Neural cell (in vitro differentiated cells): ENCODE measurements around the gene HSD17B8. TPM values are rescaled to one million over a fixed set of nuclear protein-coding genes. Genes with fewer than 3 reads are reported as not detected.

Experiments used
- H2AFZ ChIP-seq: fragments of 200-600, 300-800 bp; sonication (generic), shearing (Covaris generic); 2 replicates; pipeline ENCODE4 v1.6.0; 2014; ENCODE audit warnings: low read depth, mild to moderate bottlenecking, antibody characterized with exemption, low read length, moderate library complexity
- H3F3A ChIP-seq: fragments of 200-600 bp; shearing (Covaris generic); 2 replicates; pipeline ENCODE4 v1.6.1; 2016; ENCODE audit warnings: mild to moderate bottlenecking, moderate library complexity, mixed read lengths, antibody characterized with exemption, low read length; ENCODE audit not compliant: insufficient read depth, poor library complexity, severe bottlenecking
- H3K27ac ChIP-seq: fragments of 200-600, 300-800 bp; sonication (generic), shearing (Covaris generic); 2 replicates; pipeline ENCODE4 v1.5.1; 2014; ENCODE audit warnings: mild to moderate bottlenecking, low read length, moderate library complexity
- H3K27me3 ChIP-seq: fragments of 300-800, 200-600 bp; sonication (generic), shearing (Covaris generic); 2 replicates; pipeline ENCODE4 v1.6.0; 2014; ENCODE audit warnings: mild to moderate bottlenecking, low read depth, low read length, moderate library complexity; ENCODE audit not compliant: insufficient read depth
- H3K36me3 ChIP-seq: fragments of 300-800, 200-600 bp; sonication (generic), shearing (Covaris generic); 2 replicates; pipeline ENCODE4 v1.5.1; 2014; ENCODE audit warnings: mild to moderate bottlenecking, antibody characterized with exemption, low read length, moderate library complexity; ENCODE audit not compliant: insufficient read depth
- H3K4me2 ChIP-seq: fragments of 300-800, 200-600 bp; sonication (generic), shearing (Covaris generic); 2 replicates; pipeline ENCODE4 v1.6.0; 2014; ENCODE audit warnings: mild to moderate bottlenecking, low read length
- H3K4me3 ChIP-seq: fragments of 300-800, 200-600 bp; sonication (generic), shearing (Covaris generic); 2 replicates; pipeline ENCODE4 v1.5.1; 2014; ENCODE audit warnings: mild to moderate bottlenecking, low read length, moderate library complexity
- H3K79me2 ChIP-seq: fragments of 200-600 bp; shearing (Covaris generic); replicated peaks from 2 replicates; pipeline ENCODE4 v1.6.0; 2014; ENCODE audit warnings: mild to moderate bottlenecking, low read length, moderate library complexity; ENCODE audit not compliant: insufficient read depth
- H3K9ac ChIP-seq: fragments of 300-800, 200-600 bp; sonication (generic), shearing (Covaris generic); 2 replicates; pipeline ENCODE4 v1.6.1; 2016; ENCODE audit warnings: mild to moderate bottlenecking, low read length, mixed read lengths
- H3K9me2 ChIP-seq: fragments of 200-600 bp; shearing (Covaris generic); 2 replicates; pipeline ENCODE4 v1.6.1; 2016; ENCODE audit warnings: mild to moderate bottlenecking, low read length, mixed read lengths; ENCODE audit not compliant: insufficient read depth
- H3K9me3 ChIP-seq: fragments of 200-600, 300-800 bp; sonication (generic), shearing (Covaris generic); 2 replicates; pipeline ENCODE4 v1.6.1; 2016; ENCODE audit warnings: mild to moderate bottlenecking, mixed run types, low read length, moderate library complexity, mixed read lengths
- H4K20me1 ChIP-seq: fragments of 200-600 bp; shearing (Covaris generic); 2 replicates; pipeline ENCODE4 v1.6.1; 2016; ENCODE audit warnings: mild to moderate bottlenecking, mixed run types; ENCODE audit not compliant: insufficient read depth
- CTCF ChIP-seq: fragments of 450-650 bp; IDR thresholded peaks from 2 replicates; pipeline ENCODE4 v1.5.1; 2014; ENCODE audit warnings: antibody characterized with exemption, mild to moderate bottlenecking, moderate library complexity; ENCODE audit not compliant: poor library complexity, severe bottlenecking
- EP300 ChIP-seq: fragments of 450-650 bp; conservative IDR thresholded peaks from 2 replicates; pipeline ENCODE4 v1.6.1; 2014; ENCODE audit warnings: antibody characterized with exemption, mild to moderate bottlenecking, moderate library complexity; ENCODE audit not compliant: poor library complexity, severe bottlenecking
- EZH2 ChIP-seq: fragments of 200-600, 300-800 bp; shearing (Covaris generic), sonication (generic); IDR thresholded peaks from 2 replicates; pipeline ENCODE4 v1.6.1; 2014; ENCODE audit warnings: antibody characterized with exemption, low read length, borderline replicate concordance, mild to moderate bottlenecking; ENCODE audit not compliant: insufficient read depth, poor library complexity, severe bottlenecking
- MXI1 ChIP-seq: fragments of 450-650 bp; conservative IDR thresholded peaks from 2 replicates; pipeline ENCODE4 v1.6.1; 2014; ENCODE audit warnings: antibody characterized with exemption, mild to moderate bottlenecking; ENCODE audit not compliant: poor library complexity, severe bottlenecking
- POLR2AphosphoS5 ChIP-seq: IDR thresholded peaks from 2 replicates; pipeline ENCODE4 v1.6.1; 2012
- RAD21 ChIP-seq: fragments of 450-650 bp; conservative IDR thresholded peaks from 2 replicates; pipeline ENCODE4 v1.6.1; 2014; ENCODE audit warnings: antibody characterized with exemption, mild to moderate bottlenecking, moderate library complexity
- REST ChIP-seq: IDR thresholded peaks from 2 replicates; pipeline ENCODE4 v1.6.1; 2012; ENCODE audit warnings: borderline replicate concordance
- SMC3 ChIP-seq: fragments of 450-650 bp; conservative IDR thresholded peaks from 2 replicates; pipeline ENCODE4 v1.6.1; 2014; ENCODE audit warnings: antibody characterized with exemption, mild to moderate bottlenecking, moderate library complexity; ENCODE audit not compliant: poor library complexity
- TAF1 ChIP-seq: IDR thresholded peaks from 2 replicates; pipeline ENCODE4 v1.6.1; 2012; ENCODE audit warnings: low read depth
- polyA plus RNA-seq: library from polyadenylated mRNA; depleted of rRNA; stranded (reverse); fragments of >200 nt; gene quantifications from 2 replicates; pipeline ENCODE4 v1.2.3, GENCODE V29; 2014

Gene HSD17B8
- polyA plus RNA-seq, 1 donor from 2014 or later = 7.3 TPM

GRCh38 chr6:33181141-33181540 is 23.3 kb upstream of the HSD17B8 start:
- no peak overlapping the region for H3K27ac ChIP-seq
- no peaks in the 10 kb centered on the region for H3K27me3 ChIP-seq
- H3K79me2 ChIP-seq = no peaks in the 10 kb centered on the region
- H3K9ac ChIP-seq = no peak overlapping the region
- no peaks in the 10 kb centered on the region for H4K20me1 ChIP-seq
- H3F3A ChIP-seq = no peaks in the 10 kb centered on the region
- no peak overlapping the region for H3K4me2 ChIP-seq
- H3K9me2 ChIP-seq = no peaks in the 10 kb centered on the region
- H3K36me3 ChIP-seq = no peaks in the 10 kb centered on the region
- no peak overlapping the region for H3K4me3 ChIP-seq
- TF ChIP-seq EP300 = no peak
- TF ChIP-seq CTCF = no peak
- no peak for TF ChIP-seq SMC3
- TF ChIP-seq EZH2 = no peak
- no peak for TF ChIP-seq POLR2AphosphoS5
- TF ChIP-seq TAF1 = no peak
- TF ChIP-seq REST = no peak
- no peak for TF ChIP-seq MXI1
- no peak for TF ChIP-seq RAD21
- no peaks in the 10 kb centered on the region for H3K9me3 ChIP-seq
- H2AFZ ChIP-seq = no peak overlapping the region

GRCh38 chr6:33183071-33183683 is 21.3 kb upstream of the HSD17B8 start:
- Histone ChIP-seq H4K20me1 (no peaks in the 10 kb centered on the region), H3K36me3 (no peaks in the 10 kb centered on the region), H3K27ac (no peak overlapping the region), H3K27me3 (no peaks in the 10 kb centered on the region), H3K4me2 (no peak overlapping the region), H3K79me2 (no peaks in the 10 kb centered on the region), H3K9ac (no peak overlapping the region), H3F3A (no peaks in the 10 kb centered on the region), H3K9me3 (no peaks in the 10 kb centered on the region), H2AFZ (no peak overlapping the region), H3K4me3 (no peak overlapping the region), H3K9me2 (no peaks in the 10 kb centered on the region)
- no peak for TF ChIP-seq RAD21
- TF ChIP-seq EP300 = no peak
- TF ChIP-seq SMC3 = no peak
- TF ChIP-seq MXI1 = no peak
- TF ChIP-seq CTCF = no peak
- TF ChIP-seq REST = no peak
- TF ChIP-seq TAF1 = no peak
- no peak for TF ChIP-seq EZH2
- no peak for TF ChIP-seq POLR2AphosphoS5
